GM12892 (cell line): ENCODE measurements around the gene SLC44A1.

Source experiments
- POLR2AphosphoS5 ChIP-seq: IDR thresholded peaks from 2 replicates; pipeline ENCODE4 v1.6.1; 2011; ENCODE audit warnings: low read depth, low read length, control low read depth
- TAF1 ChIP-seq: IDR thresholded peaks from 2 replicates; pipeline ENCODE4 v1.6.1; 2011; ENCODE audit warnings: low read depth, mild to moderate bottlenecking, control low read depth, low read length, borderline replicate concordance

GRCh38 chr9:105244734-105245028 lies 230 bp downstream of the SLC44A1 start:
- TF ChIP-seq POLR2AphosphoS5 (no peak), TAF1 (no peak)
